Stimulated activated CD8-positive, alpha-beta memory T cell treated with anti-CD3 and anti-CD28 coated beads, Interleukin-7, amount 100 ng/mL, for 48 hours (primary cell): ENCODE results near the gene PASK.

ENCODE experiments used
- DNase-seq, 2 donors: peaks; one replicate each; pipeline ENCODE4 v3.0.0-alpha.2; 2020; ENCODE audit warnings: low read depth in 1 of 2; ENCODE audit errors: extremely low read depth in 1 of 2

Gene PASK

DNA sequence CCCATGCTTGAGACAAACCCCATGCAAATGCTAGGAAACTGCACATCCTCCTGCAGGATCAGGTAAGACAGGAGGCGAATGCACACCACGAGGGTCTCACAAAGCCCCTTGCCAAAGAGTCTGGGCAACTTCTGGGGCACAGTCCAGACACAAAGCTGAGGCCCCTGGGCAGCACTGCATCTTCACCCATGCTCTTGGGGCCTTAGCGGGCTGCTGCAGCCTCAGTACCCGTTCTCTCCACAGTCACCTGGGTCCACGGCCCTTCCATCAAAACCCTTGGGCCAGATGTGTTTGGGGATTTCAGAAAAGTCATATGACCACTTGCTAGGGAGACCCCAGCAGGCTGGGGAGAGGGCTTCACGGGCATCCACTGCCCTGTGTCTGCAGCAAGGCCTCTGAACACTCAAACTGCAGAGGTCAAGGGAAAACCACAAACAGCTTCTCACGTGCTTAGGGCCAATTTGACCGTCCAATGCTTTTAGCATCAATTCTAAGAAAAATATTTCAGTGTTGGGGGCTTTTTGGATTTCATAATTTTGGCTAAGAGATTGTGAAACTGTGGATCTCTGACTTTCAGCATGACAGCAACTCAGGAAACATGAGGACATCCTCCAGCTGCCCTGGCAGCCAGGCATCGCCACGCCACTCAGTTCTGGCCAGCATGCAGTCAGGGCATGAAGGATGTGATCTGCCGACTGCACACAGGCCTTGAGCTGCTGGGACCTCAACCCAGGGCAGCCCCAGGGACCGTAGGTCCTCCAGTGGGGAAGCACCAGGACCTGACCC lies 20.0 kb downstream of the PASK start:
- no peak for DNase-seq

DNA sequence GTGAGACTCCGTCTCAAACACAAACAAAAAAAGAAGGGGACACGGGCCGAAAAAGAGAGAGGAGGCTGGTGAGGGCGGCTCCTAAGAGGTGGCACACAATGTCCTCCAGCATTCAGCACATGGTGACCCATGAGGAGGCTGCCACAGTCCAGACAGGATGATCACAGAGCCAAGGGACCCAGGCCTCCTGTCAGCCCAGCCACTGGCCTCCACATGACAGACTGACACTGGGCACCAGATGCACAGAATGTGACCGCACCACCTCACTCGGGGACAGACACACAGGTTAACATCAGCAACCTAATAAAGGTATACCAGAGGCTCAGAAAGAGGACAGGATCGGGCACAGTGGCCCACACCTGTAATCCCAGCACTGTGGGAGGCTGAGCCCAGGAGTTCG lies 21.0 kb downstream of the PASK start:
- DNase-seq: no peak

DNA sequence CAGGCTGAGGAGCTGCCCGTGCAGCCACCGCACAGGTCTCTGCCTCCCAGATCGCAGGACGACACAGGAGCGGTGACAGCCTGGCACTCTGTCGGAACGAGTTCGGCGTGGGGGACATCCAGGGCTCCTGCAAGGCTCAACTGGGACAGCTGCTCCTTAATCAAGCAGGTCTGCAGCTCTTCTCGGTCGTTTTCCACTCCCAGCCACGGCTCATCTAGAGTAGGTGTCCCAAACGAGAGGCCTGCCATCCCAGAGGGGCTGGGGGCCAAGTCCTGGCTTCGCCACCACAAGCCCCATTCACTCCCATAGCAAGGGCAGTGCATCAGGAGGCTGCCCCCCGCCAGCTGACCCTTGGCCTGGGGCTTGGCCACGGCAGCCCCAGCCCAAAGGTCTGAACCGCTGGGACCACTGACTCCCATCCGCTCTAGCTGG lies 22.5 kb downstream of the PASK start:
- no peak for DNase-seq

DNA sequence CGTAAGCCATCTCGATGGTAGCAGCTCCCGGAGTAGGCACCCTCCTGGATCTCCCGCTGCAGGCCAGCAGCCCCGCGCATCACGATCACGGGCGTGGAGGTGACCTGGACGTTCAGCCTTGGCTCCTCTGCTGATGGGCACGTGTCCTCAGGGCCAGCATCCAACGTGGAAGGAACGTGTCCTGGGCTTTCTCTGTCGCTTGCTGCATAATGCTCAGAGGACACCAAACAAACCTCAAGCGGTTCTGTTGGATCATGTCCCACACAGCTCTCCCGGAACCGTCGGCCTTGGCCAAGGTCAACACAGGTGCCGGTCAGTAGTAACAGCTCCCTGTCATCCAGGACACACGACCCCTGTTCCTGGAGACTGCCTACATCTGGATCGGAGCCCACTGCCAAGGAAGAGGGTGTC lies 23.1 kb downstream of the PASK start:
- DNase-seq: no peak

DNA sequence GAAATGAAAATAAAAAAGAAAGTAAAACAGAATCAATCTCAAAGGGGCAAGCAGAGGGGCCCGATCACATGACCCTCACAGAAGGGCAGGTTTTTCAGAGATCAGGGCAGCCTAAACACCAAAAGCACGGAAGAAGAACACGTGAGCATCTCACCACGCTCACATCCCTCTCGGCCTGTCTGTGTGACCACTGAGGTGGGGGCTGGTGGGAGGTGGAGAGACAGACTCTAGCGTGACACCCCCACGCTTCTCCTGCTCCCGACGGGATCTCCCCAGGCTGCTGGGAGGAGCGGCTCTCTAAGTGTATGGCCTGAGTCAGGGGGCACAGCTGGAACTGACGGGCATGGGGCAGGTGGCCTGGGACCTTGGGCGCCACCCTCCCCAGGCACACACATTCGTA lies 23.6 kb downstream of the PASK start:
- DNase-seq: no peak

DNA sequence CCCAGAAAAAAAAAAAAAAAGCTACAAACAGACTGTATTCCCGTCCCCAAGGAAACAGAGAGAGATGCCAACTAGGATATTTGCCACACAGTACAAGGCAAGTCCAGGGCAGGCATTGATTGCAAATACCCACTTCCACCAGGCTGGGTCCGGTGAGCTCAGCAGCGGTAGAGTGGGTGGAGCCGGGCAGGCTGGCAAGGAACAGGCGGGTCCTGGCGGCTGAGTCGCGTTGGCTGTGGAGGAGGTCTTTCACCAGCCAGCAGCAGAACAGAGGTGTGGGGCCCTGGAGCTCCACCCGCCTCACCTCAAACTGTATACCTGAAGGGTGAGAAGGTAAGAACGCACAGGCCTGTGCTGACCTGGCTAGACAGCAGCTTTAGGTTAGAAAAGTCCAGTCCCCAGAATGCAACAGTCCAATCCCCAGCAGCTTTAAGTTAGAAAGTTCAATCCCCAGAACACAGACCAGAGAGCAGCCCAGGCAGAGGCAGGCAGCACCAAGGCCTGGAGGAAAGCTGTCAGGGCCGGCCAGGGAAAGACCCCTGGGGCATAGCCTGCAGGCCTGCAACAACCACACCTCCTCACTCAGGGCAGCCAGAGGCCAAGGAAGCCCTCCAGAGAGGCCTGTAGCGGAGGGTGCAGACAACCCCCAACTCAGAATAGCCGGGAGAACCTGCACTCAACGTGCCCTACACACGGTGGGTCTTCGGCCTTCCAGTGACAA lies 25.3 kb downstream of the PASK start:
- DNase-seq: no peak

DNA sequence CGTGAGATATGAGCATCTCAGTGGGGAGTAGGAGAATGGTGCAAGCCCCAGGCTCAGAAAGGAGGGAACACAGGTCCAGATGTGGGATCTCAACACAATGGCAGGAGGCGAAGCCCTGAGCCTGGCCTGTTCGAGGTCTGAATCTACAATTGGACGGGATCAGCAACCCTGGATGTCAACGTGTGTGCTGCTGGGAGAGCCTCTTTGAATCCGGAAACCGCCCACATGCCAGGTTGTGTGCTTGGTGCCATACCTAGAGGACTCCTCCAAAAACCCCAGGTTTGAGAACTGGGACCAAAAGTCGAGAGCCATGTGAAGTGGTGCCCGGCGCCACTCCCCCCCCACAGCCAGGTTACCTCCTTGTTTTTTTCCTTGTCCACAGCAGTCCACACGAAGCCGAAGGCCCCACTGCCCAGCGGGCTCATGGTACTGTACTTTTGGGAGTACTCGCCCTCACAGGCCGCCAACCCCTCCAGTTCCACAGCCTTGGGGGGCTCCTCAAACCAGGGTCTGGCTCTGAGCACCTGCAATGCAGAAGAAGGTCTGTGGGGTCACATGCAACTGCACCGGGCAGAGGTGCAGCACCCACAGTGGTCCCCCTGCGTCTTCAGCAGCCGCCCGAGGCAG lies 26.8 kb downstream of the PASK start:
- DNase-seq: no peak

DNA sequence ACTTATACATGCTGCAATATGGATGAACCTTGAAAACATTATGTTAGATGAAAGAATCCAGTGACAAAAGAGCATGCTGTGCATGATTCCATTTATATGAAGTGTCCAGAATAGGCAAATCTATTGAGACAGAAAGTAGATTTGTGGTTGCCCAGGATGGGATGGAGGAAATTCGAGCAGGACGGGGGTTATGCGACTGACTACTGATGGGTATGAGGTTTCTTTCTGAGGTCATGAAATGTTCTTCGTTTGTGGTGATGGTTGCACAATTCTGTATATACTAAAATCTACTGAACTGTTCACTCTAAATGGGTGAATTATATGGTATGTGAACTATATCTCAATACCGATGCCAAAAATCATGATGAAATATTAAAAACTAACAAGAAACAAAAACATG lies 28.3 kb downstream of the PASK start:
- DNase-seq: no peak

DNA sequence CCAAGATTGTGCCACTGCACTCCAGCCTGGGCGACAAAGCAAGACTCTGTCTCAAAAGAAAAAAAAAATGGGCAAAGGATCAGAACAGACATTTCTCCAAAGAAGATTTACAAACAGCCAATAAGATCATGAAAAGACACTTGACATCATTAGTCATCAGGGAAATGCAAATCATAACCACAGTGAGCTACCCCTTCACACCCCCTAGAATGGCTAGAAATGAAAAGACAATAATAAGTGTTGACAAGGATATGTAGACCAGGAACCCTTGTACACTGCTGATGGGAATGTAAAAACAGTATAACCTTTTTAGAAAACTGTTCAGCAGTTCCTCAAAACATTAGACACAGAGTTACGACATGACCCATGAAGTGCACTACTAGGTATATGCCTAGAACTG lies 28.8 kb downstream of the PASK start:
- no peak for DNase-seq

DNA sequence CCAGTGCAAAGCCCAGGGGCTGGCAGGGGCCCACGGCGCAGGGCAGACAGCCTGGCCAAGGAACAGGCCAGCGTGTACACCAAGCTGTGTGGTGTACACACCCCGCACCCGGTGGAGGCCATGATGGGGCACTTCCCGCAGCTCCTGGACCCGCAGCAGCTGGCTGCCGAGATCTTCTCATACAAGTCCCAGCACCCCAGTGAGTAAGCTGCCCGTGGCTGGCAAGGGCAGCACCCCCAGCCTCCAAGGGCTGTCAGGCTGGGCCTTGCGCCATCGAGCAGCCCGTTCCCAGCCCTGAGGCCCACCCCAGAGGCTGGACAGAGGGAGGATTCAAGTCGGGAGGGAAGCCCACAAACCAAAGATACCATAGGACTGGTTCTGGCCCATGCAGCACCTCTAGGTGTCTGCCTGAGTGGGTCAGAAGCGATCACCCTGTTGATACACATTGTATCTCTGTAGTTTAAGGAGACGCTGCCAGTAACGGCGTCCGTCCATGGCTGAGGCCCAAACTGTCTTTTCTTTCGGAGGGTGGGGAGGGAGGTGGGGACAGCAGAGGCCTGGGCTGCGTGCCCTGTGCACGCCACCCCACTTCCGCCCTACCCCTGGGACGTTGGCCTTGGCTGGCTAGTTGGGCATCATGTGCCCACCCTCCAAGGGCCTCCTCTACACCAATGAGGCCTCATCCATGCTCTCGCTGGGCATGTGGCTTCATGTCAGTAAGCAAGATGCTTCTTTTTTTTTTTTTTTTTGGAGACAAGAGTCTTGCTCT lies 30.4 kb downstream of the PASK start:
- DNase-seq: no peak

DNA sequence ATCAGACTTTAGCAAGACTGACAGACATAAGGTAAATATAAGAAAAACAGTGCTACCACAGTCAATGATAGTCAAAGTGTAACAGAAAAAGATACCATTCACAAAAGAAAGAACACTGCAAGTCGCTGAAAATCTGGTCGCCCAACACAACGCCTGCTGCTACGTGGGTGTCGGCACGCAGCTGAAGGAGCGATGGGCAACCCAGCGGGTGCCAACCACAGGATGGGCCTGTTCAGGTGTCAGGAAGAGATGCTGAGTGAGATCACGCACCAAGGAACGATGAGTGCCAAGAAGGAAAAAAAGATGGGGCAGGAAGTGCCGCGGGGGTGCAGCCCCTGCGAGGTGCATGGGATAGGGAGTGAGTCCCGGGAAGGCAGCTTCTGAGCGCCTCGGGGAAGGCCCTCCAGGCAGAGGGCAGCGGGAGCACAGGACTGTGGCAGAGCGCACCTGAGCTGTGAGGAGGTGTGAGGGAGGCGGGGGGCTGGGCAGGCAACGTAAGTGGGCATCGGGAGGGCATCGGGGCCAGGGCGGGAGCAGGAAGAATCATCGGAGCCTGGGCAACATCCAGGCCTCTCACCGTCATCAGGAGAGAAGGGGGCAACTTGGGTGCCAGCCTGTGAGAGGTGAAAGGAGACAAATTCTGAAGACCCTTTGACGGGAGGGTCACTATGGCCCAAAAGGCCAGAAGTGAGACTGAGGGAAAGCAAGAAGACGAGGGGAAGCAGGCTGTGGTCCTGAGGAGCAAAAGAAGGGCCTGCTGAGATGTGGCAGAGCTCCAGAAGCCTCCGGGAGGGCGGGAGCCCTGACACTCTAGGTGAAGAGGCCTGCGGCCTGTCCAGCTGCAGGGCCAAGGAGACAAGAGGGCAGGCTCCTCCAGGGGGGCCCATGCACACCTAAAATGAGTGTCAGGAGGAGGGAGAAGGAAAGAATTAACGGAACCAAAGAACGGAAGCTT lies 32.4 kb downstream of the PASK start:
- no peak for DNase-seq

DNA sequence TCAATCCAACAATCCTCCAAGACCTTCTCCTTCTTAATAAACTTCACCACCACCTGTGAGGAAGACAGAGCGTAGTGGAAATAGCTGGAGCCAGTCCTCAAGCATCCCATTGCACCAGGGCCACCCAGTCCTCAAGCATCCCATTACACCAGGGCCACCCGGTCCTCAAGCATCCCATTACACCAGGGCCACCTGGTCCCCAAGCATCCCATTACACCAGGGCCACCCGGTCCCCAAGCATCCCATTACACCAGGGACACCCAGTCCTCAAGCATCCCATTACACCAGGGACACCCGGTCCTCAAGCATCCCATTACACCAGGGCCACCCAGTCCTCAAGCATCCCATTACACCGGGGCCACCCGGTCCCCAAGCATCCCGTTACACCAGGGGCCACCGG lies 33.9 kb downstream of the PASK start:
- no peak for DNase-seq

DNA sequence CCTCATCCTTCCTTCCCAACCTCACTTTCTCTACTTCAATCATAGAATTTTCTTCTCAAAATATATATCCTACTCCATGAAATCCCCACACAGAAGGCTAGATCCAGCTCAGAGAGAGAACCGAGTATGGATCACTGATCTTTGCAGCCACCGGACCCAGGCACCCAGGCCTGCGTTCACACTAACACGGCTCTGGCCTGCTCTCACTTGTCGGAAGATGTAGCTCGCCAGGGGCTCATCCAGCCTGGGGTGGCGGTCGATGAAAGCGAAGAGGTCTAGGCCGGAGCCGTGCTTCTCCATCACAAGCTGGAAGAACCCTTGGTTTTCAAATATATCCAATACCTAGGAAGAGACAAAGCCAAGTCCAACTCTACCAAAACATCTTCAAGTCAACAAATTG lies 34.4 kb downstream of the PASK start:
- DNase-seq: no peak

DNA sequence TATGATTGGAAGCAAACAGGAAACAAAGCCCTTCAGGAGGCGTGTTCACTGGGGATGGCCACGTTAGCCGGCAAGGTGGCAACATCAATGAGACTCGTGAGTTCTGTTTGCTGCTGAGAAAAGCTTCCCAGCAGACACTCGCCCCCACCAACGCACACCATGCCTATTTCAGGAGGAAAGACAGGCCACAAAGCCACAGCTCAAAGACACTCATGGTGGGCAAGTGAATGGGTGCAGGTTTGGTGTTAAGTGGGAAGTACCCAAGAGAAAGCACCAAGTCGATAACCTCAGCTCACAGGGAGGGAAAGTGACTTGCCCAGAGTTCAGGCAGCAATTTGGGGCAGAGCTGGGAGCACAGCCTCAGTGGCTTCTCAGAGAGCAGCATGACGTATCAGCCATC lies 36.7 kb downstream of the PASK start:
- DNase-seq: peak; percentile 39 to 78

DNA sequence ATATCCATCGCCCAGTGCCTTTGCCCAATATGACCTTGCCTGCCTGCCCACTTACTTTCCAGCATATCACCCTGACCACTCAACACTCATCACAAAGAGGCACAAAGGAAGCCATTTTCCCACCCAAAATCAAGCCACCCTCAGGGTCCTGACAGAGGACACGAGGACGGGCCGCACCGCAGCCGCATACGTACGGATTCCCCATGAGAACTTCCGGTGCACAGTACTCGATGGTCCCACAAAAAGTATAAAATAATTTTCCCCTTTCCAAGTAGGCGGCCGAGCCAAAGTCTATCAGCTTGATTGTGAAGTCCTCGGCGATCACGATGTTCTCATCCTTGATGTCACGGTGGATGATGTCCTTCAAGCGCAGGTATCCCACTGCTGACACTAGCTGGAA lies 37.2 kb downstream of the PASK start:
- no peak for DNase-seq

DNA sequence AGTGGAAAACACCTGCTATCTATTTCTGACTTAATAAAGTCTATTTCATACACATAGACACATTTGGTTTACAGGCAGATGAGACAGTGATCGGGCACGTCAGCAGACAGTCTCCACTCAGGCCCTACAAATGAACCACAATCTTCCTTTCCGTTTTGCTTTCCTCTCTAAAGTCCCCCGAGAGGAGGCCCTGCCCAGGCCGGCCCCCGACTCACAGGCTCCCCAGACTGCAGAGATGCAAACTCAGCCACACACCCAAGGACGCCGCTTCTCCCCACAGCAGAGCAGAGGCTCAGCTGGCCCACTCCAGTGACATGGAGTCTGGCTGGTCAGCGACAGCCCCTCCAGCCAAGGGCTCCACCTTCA lies 37.8 kb downstream of the PASK start:
- DNase-seq: no peak

DNA sequence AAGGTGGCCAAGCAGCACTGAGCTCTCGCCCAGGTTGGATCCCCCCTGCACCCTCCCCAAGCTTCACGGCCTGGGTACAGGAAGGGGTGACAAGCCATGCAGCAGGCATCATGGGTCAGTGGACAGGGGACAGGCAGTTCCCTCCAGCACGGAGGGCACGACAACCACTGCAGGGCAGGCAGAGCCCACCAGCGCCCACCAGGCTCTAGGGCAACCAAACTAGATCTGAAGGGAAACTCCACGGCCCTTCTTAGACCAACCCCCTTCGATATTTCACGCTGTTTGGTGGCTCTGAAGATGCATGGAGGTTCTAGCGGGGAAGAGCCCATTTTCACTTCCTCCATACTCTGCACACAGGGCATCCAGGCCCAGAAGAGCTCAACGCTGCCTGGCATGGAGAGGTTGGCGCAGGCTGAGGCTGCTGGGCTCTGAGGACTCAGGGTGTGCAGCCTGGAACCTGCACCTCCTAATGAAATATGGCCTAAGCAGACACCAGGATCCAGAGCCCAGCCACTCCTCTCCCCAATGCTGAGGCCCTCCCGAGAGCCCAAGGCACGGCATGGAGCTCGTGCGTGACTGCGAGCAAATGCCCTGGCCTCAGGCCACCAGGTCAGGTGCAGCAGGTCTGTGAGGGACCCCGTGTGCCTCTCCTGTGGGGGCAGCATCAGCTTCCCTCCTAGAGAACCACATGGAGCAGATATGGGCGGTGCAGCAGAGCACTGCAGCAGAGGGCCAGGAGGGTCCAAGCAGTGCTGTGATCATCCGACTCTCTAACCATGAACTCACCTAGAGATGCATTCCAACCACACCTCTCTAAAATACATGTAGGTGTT lies 38.4 kb downstream of the PASK start:
- no peak for DNase-seq

DNA sequence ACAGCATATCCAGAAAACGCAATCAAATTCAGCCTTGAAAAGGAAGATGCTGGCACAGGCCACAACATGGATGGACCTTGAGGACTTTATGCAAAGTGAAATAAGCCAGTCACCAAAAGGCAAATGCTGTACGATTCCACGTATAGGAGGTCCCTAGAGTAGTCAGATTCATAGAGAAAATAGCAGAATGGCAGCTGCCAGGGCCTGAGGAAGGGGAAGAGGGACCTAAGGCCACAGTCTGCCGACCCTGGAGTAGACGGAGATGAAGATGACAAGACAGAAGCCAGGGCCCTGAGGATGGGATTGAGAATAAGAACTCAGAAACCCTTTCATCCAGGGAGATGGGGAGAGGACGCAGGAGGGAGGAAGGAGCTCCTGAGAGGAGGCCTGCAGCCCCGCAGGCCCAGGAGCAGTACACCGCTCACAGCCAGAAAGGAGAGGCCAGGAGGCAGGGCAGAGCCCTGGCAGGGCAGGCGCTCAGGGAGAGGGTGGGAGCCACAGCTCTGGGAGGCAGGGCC lies 39.1 kb downstream of the PASK start:
- DNase-seq: no peak
